M059J (cell line): ENCODE data around the gene KCNIP4. TPM values are rescaled to one million over a fixed set of nuclear protein-coding genes. Genes with fewer than 3 reads are reported as not detected.

Source experiments
- DNase-seq: peaks from one replicate; pipeline ENCODE4 v3.0.0-alpha.2; 2012; ENCODE audit warnings: low read depth
- total RNA-seq: library from RNA; depleted of rRNA; stranded (reverse); fragments of >200 nt; shearing (Covaris generic); gene quantifications from 2 replicates; pipeline ENCODE4 v1.2.3, GENCODE V29; 2014

Gene KCNIP4
- total RNA-seq, 1 experiment from 2014 or later: 0.15 TPM

DNA sequence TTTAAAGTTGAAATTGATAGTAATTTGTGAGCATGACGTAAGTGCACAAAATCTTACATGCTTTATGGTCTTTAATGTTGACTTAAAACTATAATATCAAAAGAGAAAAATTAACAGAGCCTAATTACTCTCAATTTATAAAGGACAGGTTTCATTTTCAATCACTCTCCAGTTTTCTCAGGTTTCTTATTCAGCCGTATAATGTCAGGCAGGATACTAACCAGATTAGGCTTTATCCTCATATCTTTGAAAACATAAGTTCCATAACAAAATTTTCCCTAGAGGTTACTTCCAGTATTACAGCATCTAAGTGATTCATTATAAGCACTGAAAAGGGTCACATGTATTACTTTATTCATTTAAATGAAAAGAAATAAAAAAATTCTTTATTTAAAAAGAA is 756.2 kb downstream of the KCNIP4 start:
- no peak for DNase-seq

DNA sequence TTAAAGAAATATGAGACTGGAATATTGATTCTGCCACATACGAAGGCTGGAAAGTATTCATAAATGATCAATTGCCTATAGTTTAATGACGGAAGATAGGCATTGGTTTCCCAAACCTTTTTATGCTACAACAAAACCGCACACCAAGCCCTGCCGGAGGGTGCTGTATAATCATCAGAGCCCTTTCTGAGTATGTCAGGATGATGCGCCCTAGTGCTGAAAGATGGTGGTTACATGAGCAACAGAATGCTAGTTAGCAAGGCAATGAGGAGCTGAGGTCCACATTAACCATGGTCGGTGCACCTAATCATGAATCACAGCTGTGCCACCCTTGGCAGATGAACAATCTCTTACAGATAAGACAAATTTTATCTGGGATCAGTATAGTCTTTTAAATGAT is 757.3 kb downstream of the KCNIP4 start:
- DNase-seq: peak; percentile 46

GRCh38 chr4:21184788-21185187 is 763.8 kb downstream of the KCNIP4 start:
- no peak for DNase-seq

- peak; percentile 76 for DNase-seq
Measured at GRCh38 chr4:21181716-21182115, 766.9 kb downstream of the KCNIP4 start.

- DNase-seq: no peak
Measured at GRCh38 chr4:21177871-21178270, 770.7 kb downstream of the KCNIP4 start.

GRCh38 chr4:21177092-21177491 is 771.5 kb downstream of the KCNIP4 start:
- DNase-seq: no peak

- DNase-seq: no peak
Measured at GRCh38 chr4:21167711-21168110, 780.9 kb downstream of the KCNIP4 start.

GRCh38 chr4:21155367-21155766 is 793.2 kb downstream of the KCNIP4 start:
- no peak for DNase-seq

DNA sequence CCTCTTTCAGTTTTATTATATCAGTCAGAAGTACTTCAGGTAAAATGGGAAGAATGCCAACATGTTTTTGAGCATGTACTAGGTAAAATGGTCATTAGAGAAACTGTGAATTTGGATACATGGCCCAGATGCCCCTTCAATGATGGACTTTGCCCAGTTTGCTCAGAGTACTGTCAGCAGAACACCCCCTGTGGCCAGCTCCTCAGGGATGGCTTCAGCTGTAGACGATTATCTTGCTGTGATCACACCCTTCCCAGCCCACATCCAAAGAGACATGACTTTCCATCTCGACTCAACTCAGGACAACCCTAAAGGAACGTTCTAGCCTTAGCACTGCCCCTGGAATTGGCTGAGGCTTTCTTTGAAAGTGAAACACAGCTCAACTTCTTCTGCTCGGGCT is 809.2 kb downstream of the KCNIP4 start:
- DNase-seq: peak; percentile 35

DNA sequence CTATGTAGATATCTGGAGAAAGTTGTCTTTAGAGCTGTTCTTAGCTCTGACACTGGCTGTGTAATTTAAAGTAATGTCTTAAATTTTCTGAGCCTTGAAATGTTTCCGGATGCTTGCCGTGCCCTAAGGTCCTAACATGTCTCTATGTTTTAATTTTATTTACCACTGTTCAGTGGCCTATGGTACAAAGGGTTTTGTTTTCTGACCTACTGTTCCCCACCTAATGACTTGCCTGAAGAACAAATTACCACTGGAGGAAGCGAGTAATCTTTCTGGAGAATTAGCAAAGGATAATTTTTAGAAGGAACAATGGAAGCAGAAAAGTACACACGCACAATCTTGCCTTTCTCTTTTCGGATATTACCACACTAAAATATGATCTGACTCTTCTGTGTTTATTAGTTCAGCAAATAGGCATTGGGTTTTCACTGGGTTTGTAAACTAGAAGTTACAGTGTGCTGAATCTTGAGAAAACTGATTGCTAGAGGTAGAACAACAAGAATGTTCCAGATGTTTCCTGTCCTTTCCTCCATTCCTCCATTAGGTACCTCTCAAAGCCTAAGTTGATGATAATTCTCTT is 812.4 kb downstream of the KCNIP4 start:
- DNase-seq: no peak

DNA sequence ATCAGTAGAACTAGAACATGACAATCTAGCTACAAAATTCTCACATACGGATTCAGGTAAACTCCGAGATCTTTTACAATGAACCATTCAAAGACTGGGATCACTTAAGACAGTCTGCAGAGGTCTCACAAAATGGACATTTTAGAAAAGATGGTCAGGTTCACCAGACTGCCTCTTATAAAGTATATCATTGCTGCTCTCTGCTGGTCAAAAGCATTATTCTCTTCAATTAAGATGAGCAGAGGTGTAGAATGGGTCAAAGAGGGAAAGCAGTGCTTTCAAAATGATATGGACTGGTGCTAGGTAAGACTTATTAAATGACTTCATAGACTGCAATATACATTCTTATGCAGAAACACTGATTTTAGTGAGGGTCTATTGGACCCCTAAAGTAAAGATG is 813.6 kb downstream of the KCNIP4 start:
- peak; percentile 50 for DNase-seq

DNA sequence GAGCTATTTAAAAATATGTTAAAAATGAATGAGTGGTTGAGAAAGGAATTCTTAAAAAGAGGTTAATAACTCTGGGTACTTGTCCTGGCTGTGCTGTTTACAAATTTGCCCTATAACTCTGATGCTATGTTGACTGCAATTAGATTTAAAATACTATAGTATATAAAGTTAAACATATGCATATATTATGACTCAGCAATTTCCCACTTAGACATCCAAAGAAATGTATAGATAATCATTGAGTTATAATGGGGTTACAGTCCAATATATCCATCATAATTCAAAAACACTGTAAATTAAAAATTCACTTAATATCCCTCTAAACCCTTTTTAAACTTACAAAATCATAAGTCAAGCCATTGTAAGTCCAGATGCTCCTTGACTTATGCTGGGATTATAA is 818.0 kb downstream of the KCNIP4 start:
- no peak for DNase-seq

- DNase-seq: no peak
Measured at GRCh38 chr4:21126014-21126512, 822.5 kb downstream of the KCNIP4 start.

GRCh38 chr4:21118301-21118700 is 830.3 kb downstream of the KCNIP4 start:
- peak; percentile 15 for DNase-seq

DNA sequence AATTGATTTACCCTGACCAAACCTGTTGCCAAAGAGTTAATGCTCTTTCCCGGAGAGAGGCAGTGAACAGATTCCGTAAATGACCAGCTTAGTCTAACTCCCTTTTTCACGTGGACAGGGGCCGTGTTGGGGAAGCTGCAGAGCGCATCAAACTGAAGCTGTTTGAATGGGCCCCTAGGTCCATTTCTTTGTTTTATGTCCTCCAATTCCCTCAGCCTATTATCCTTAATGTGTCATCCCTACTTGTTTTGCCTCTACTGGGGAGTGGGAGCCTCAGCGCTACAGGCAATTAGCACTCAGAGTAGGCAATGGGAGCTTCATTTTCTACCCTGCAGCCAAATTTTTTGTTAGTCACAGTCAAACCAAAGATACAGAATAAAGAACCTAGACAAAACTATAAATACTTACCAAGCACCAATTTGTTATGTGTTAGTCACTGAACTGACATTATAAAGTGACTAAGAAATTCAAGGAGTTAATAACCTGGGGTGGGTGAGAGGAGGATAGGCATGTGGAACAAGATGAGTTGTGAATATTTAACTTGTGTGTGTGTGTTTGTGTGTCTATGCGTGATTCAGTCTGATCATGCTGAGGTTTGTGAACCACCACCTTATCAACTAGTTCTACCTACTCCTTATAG is 830.9 kb downstream of the KCNIP4 start:
- DNase-seq: peak; percentile 79

DNA sequence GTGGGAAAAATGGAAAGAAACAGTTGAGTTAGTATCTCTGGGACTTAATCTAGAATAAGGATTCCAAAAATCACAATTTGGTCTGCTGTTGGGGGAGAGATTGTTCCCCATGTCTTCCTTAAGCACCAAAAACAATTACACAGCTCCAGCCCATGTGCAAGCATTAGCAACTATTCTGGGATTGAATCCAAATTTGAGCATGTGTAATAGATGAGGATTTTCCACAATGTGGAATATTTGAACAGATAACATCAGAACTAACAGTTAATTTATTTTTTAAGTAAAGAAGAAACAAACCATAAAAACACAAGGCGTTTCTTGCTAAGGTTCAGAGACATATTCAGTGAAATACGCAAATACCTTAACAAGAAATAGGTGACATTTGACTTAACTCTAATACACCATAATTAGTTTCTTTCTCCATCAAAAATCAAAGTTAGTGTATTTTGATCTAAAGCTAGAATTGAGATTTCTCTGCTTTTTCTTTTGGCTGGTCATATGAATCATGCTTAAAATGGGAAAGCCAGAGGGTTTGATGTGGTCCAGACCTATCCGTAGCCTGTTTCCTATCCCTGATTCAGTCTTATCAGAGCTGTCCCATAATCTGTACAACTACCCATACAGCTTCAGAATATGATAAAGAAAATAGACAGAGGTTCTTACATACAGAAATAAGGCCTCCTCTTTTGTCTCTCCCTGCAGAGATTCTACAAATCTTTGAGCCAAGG is 834.9 kb downstream of the KCNIP4 start:
- DNase-seq: peak; percentile 79

DNA sequence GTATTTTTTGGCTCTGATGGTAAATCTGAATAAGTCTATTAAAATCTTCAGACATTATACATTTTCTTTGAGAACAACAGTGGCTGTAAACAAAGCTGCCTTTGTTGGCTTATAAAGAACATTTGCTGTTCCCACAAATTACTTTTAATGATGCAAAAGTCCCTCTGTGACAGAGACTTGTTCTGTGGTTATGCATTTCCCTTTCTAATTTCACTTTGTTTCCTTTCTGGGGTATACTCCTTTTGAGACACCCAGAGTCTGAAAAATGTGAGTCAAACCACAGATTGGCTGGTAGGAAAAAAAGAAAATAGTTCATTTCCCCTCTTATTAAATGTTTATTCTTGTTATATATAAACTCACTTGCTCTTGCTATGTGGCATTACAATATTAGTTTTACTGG is 845.9 kb downstream of the KCNIP4 start:
- DNase-seq: peak; percentile 47

DNA sequence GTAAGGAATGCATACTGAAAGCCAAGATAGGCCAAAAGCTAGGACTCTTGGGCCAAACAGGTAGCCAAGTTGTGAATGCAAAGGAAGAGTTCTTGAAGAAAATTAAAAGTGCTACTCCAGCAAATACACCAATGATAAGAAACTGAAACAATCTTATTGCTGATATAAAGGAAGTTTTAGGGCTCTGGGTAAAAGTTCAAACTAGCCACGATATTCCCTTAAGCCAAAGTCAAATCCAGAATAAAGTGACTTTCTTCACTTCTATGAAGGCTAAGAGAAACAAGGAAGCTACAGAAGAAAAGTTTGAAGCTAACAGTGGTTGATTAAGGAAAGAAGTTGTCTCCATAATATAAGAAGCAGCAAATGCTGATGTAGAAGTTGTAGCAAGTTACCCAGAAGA is 850.7 kb downstream of the KCNIP4 start:
- no peak for DNase-seq

DNA sequence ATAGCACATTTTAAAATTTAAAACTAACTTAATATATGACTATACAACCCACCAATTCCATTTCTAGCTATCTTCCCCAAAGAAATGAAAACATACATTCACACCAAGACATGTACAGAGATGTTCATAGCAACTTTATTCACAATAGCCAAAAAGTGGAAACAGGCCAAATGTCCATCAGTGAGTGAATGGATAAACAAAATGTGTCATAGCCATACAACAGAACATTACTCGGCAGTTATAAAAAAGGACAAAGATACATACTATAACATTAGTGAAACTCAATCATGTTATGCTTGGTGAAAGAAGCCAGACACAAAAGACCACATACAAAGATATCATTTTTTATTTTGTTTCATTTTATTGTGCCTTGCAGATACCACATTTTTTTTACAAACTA is 851.5 kb downstream of the KCNIP4 start:
- peak; percentile 50 for DNase-seq

DNA sequence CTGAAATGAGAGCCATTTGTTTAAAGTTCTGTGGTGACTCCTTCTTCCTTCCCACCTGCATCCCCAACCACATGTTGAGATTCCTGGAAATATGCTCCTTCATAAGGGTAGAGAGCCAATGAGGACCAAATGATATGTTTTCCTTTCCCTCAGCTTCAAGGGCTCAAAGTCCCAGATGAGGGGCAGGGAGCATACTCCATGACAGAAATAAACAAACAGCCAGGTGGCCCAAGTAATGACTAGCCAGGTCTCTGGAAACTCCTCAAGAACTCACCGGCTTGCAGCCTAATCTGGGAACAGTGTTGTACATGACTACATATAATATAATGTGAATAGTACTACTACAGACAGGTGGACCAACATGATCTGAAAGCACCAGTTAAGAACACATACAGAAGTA is 856.0 kb downstream of the KCNIP4 start:
- no peak for DNase-seq

DNA sequence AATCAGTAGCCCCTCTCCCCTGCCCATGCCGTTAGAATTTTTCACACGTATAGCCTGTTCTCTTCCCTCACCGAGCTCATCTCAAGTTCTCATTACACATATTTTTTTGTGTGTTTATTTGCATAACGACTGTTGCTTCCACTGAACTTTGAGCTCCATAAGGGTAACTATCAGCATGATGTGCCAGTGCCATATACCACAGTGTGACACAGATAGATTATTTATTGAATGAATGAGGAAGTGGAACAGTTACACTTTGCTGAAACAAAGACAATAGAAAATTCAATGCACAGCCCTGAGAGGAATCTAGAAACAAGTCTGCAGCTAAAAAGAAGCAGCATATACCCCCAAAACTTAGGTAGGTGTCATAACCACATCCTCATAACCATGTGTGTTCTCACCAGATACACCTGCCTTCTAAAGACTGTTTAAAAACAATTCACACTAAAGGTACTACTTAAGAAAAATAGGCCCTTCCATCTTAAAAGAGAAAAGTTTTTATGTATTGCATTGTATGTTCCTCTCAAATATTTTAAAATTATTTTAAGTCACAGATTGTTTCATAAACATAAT is 858.4 kb downstream of the KCNIP4 start:
- no peak for DNase-seq

DNA sequence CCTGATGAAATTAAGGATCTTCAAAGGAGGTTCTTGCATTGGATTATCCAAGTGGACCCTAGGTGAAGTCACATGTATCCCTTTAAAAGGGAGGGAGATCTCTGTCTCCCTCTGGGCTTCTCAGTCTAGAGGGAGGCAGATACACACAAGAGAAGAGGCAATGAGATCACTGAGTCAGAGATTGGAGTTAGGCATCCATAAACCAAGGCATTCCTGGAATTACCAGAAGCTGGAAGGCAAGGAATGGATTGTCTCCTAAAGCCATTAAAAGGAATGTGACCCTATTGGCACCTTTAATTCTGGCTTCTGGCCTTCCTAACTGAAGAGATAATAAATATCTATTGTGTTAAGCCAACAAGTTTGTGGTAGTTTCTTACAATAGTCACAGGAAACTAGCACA is 865.2 kb downstream of the KCNIP4 start:
- DNase-seq: no peak

DNA sequence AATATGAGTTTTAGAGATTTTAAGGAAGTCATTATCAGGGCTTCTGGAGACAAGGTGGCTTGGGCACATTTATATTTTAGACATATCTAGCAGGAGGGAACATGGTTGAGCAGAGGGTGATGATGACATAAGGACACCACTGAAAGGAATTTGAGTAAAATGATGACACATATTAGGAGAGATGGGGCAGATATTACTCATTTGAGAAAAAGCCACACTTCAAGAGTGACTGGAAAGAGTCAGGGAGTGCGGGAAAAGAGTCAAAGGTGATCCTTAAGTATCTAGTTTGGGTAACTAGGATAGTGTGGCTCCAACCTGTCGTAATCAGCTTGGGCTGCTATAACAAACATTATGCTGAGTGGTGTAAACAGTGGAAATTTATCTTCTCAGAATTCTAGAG is 870.6 kb downstream of the KCNIP4 start:
- DNase-seq: peak; percentile 70
